Dedifferentiated amniotic fluid mesenchymal stem cell (primary cell): ENCODE data around the gene WBP2.
"Not testable (repeated sequence)": the region's sequence is repeated elsewhere in the genome, so short reads cannot be mapped to it uniquely, and the experiment has no call there.

ENCODE experiments used
- DNase-seq: peaks from one replicate; pipeline ENCODE4 v3.0.0-alpha.2; 2016; ENCODE audit errors: extremely low spot score

WBP2 gene

GRCh38 chr17:75888484-75888883 is 33.3 kb upstream of the WBP2 start:
- DNase-seq, result no peak

DNA sequence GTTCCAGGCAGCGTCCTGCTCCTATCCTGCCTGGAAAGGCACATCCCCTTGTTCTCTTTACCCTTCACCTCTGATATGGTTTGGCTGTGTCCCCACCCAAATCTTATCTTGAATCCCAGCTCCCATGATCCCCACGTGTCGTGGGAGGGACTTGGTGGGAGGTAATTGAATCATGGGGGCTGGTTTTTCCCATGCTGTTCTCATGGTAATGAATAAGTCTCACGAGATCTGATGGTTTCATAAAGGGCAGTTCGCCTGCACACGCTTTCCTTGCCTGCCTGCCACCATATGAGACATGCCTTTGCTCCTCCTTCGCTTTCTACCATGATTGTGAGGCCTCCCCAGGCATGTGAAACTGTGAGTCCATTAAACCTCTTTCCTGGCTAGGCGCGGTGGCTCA is 30.7 kb upstream of the WBP2 start:
- DNase-seq, result not testable (repeated sequence)

DNA sequence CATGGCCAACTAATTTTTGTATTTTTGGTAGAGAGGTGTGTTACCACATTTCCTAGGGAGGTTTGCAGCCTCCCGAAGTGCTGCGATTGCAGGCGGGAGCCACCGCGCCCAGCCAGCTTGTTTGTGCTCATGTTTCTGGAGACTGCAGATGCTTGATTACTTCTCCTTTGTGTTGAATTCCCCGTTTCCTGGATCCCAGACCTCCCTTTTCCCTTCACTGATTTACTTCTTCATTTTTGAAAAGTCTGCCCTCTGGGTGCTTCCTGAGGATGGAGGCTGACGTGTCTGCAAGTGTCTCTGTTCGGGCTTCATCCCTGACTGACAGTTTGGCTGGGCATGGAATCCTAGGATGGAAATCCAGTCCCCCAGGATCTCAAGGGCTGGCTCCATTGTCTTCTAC is 30.3 kb upstream of the WBP2 start:
- DNase-seq, result no peak

DNA sequence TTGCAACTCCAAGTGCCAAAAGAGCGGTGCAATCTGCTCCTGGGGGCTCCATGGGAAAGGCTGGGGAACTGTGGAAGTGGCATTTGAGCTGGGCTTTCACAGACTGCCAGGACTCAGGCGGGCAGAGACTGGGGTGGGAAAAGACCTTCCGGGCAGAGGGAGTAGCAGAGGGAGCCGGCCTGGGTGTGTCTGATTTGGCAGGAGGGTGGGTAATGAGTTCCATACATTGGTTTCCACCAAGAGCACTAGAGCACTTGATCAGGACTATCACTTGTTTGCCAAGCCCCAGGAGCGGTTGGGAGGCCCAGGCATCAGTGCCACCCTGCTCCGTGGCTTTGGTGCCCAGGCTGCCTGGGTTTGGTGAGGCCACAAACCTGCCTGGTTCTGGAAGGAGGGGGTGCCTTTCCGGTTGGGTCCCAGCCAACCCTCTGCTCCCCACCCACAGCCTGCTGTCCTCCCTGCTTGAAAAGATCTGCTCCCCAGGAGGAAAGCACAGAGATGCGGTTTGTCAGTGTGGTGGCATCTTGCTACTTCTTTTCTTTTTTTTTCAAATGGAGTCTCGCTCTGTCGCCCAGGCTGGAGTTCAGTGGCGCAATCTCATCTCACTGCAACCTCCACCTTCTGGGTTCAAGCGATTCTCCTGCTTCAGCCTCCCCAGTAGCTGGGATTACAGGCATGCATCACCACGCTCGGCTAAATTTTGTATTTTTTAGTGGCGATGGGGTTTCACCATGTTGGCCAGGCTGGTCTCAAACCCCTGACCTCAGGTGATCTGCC is 26.7 kb upstream of the WBP2 start:
- no peak for DNase-seq

GRCh38 chr17:75880266-75880665 is 25.1 kb upstream of the WBP2 start:
- DNase-seq, result no peak

DNA sequence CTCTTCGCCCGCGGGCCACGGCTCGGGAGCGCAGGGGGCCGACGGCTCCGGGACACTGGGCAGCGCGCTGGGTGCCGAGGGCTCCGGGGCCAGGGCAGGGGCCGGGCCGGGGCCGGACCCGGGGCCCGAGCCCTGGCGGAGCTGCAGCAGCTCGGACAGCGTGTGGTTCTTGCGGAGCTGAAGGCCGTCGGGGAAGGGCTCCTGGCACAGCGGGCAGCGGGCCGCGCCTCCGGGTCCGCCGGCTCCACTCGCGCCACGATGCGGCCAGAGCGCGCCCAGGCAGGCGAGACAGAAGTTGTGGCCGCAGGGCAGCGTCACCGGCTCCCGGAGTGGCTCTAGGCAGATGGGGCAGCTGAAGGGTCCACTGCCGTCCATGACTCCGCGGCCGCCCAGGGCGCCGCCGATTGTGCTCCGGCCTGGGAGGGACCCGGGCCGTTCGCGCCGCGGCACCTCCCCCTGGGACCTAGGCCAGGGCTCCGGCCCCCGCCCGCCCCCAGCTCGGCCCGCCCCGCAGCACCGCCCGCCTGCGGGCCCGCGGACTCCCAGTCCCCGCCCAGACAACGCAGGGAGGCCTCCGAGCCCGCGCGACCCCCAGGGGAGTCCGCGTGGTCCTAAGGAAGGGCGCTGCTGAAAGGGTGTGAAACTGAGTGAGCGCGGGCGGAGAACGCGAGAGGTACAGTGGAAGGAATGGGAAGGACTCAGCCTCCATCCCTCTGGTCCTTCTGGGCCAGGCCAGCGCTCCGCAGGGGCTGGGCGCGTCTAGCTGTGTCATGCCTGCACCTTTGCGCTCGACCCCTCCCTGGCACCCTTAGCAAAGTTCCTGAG is 23.3 kb upstream of the WBP2 start, which contains the start of gene TRIM47:
TRIM47 (minus strand) TSS at position 408 of the 825 bp plus-strand sequence; CDS start at position 375, 33 bp downstream.
- no peak for DNase-seq

DNA sequence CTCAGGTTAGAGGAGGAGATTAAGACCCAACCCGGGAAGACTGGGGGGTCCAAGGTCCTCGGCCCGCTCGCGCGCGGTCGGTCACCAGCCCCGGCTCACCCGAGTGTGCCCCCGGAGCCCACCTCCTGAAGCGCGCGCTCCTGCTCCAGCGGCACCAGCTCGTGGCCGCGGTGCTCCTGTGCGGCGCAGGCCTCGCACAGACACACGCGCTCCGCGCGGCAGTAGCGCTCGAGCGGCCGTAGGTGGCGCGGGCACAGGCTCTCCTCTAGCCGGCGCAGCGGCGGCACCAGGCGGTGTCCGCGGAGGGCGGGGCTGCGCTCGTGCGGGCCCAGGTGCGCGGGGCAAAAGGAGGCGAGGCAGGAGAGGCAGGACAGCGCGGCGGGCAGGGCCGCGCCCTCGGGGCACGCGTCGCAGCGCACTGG is 22.6 kb upstream of the WBP2 start:
- DNase-seq, result no peak

- DNase-seq, result peak; percentile 94
These were observed 22.0 kb upstream of the WBP2 start for GRCh38 chr17:75876938-75877751.

DNA sequence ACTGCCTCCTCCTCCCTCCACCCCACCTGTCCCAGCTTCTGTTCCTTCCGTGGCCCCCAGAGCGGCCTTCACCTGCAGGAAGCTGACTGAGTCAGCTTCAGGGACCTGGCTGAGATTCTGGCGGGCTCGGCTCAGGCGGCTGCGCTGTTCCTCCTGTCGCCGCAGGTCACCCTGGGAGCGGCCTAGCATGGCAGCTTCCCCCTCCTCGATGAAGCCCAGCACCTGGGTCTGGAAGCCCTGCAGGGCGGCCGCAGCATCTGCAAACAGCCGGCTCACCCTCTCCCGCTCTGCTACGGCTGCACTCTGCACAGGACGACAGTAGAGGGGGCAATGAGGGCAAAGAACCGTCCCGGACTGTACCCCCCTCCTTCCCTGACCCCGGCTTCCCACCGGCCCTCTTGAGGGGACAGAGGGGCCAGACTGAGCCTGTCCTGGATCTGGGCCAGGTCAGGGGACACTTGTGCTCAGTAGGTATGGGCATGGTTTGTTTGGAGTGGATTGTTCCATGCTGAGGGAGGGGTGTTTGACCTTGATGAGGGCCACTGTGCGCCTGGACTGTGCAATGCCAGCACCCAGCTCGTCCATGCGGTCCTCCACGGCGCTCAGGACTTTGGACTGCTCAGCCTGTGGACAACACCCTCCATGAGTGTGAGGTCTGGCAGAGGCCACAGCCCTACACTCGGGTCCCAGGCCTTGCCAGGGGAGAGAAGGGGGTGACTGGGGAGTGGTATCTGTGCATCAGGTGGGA is 21.2 kb upstream of the WBP2 start:
- no peak for DNase-seq

- DNase-seq, result no peak
These were observed 20.7 kb upstream of the WBP2 start for GRCh38 chr17:75875940-75876189.

DNA sequence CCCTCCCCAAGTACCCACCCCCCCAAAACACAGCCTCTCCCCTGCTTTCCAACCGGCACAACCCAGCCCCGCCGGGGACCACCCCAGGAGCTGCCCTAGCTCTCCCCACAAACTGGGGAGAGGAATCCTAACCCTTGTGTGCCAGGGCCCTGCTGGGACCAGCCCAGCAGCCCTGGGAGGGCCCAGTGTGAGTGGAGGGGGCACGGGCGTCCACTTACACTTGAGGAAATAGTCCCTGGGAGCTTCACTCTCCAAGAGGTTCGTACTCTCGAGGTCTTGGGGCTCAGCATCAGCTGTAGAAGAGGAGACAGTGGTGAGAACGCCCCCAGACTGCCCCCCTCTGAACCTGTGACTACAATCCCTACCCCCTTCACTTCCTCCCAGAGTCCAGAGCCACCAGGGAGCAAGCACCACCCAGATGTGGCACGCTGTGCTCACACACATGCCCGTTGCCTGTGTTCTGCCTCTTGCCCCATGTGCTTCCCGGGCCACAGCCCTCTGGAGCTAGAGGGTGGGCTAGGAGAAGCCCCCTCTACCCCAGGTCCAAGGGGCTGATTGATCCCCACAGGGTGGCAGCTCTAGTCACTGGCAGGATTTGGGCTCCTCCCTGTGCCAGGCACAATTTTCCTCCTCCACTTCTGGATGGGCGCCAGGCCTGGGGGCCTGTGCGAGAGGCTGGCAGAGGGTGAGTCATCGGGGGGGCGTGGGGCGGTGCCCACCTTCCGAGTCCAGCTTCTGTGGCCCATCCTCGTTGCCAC is 20.2 kb upstream of the WBP2 start:
- no peak for DNase-seq

DNA sequence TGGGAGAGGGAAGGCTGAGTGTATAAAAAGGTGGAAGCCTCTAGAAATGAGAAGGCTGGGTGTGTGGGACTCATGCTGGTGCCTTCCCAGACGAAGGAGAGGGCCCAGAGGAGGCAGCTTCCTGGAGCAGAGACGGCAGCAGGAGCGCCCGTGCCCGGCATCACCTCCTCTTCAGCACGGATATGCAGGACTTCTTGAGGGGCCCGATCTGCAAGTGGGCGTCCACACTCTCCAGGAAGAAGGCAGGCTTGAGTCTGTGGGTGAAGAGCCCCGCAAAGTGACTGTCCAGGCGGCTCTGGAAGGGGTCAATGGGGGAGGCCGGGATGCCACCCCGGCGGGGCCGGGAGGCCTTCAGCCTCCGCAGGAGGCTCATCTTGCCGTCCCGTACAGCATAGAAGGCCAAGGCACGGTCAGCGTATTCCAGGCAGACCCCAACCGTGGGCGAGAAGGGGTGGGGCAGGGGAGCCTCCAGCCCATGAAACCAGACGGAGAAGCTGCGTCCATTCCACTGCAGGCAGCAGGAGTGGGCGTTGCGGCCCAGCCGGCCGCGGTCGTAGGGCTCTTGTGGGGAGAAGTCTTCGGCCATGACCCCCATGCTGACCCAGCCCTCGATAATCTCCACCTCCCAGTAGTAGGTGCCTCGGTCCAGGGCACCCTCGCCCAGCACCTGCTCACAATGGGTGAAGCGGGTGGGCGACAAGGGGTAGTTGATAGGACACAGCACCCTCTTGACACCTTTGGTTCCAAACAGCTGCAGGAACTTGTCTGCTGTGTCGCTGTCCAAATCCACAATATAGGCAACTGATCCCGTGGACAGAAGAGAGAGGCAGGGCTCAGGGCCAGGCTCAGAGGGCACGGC is 19.4 kb upstream of the WBP2 start:
- no peak for DNase-seq

- no peak for DNase-seq
These were observed 18.6 kb upstream of the WBP2 start for GRCh38 chr17:75873587-75874322.

DNA sequence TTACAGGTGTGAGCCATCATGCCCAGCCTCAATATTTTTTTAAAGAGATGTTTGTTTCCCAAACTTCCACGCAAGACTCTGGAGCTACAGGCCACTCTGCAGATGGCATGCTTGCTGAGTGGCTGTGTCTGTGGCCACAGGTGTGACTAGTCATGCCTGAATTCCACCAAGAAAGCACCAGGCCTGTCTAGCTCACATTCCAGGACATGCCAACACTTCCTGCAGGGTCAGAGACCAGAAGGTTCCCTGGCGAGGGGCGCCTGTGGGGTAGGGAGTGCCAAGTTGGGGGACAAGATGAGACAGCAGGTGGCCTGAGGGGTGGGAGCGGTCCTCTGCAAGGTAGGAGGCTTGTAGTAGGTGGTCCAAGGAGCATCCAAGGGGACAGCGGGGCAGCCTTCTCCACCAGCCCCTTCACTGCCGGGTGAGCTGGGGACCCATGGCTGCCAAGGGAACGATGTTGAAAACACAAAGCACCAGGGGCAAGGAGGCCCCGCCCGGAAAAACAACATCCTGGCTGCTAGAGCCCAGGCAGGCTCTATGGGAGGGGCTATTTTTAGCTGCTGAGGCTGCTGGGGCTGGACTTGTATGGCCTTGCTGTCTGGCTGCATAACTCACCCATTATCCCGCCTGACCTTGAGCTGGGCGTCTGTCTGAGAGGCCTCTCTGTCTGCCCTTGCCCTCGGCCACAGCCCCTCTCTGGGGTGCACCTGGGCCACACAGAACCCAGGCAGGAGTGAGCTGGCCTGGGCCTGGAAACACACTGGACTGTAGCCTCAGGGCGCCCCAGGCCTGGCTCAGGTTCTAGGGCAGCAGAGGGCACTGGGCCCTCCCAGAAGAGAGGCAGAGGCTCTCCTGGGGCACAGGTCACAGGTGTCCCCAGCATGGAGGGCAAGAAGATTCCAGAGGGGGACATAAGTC is 17.6 kb upstream of the WBP2 start:
- DNase-seq, result peak; percentile 86

DNA sequence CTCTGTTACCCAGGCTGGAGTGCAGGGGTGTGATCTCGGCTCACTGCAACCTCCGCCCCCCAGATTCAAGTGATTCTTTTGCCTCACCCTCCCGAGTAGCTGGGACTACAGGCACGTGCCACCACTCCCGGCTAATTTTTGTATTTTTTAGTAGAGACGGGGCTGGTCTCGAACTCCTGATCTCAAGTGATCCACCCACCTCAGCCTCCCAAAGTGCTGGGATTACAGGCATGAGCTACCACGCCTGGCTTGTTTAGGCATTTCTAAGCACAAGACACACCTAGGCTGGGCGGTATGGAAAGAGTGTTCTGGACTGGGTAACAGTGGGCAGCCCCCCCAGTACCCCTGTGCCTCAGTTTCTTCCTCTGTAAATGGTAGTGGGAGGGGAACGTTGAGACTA is 15.1 kb upstream of the WBP2 start:
- not testable (repeated sequence) for DNase-seq

- peak; percentile 28 for DNase-seq
These were observed 14.4 kb upstream of the WBP2 start for GRCh38 chr17:75869282-75870141.

DNA sequence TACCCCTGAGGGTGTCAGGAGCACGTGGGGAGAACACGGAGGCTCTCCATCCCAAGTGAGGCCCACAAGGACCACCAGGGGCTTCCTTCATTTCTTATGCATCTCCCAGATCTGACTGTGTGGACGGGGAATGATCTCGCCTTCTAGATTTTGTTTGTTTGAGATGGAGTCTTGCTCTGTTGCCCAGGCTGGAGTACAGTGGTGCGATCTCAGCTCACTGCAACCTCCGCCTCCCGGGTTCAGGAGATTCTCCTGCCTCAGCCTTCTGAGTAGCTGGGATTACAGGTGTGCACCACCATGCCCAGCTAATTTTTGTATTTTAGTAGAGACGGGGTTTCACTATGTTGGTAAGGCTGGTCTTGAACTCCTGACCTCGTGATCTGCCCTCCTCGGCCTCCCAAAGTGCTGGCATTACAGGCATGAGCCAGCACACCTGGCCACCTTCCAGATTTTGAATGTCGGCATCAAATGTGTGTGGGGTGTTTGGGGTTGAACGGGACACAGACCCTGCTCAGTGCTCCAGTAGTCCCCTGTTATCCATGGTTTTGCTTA is 13.7 kb upstream of the WBP2 start:
- not testable (repeated sequence) for DNase-seq
